DMS53 treated with DMSO at 0.1 percent for 48 hours (cell line): ENCODE data around the gene SH2D5.
"Not testable (repeated sequence)": the region's sequence is repeated elsewhere in the genome, so short reads cannot be mapped to it uniquely, and the experiment has no call there.

ENCODE experiments used
- DNase-seq: peaks from one replicate; lab custom pipeline; 2025; ENCODE audit not compliant: unreplicated experiment; lab: John Stamatoyannopoulos, UW

Gene SH2D5

GRCh38 chr1:20696397-20697333, 35.8 kb downstream of the SH2D5 start:
- DNase-seq = peak; percentile 76

- no peak for DNase-seq
Measured at GRCh38 chr1:20695515-20695914, 37.0 kb downstream of the SH2D5 start.

- DNase-seq = no peak
Measured at GRCh38 chr1:20693623-20694022, 38.9 kb downstream of the SH2D5 start.

GRCh38 chr1:20691872-20692271, 40.6 kb downstream of the SH2D5 start:
- DNase-seq = no peak

GRCh38 chr1:20689645-20690056, 42.9 kb downstream of the SH2D5 start:
- DNase-seq = peak; percentile 2

- no peak for DNase-seq
Measured at GRCh38 chr1:20686883-20687725, 45.4 kb downstream of the SH2D5 start.

- no peak for DNase-seq
Measured at GRCh38 chr1:20685741-20686140, 46.8 kb downstream of the SH2D5 start.

- no peak for DNase-seq
Measured at GRCh38 chr1:20685099-20685662, 47.3 kb downstream of the SH2D5 start.

- no peak for DNase-seq
Measured at GRCh38 chr1:20684651-20685050, 47.9 kb downstream of the SH2D5 start.

- DNase-seq = no peak
Measured at GRCh38 chr1:20684050-20684620, 48.4 kb downstream of the SH2D5 start.

GRCh38 chr1:20683614-20684013, 48.9 kb downstream of the SH2D5 start:
- DNase-seq = no peak

GRCh38 chr1:20682571-20683236, 49.8 kb downstream of the SH2D5 start:
- DNase-seq = peak; percentile 83

GRCh38 chr1:20681999-20682398, 50.5 kb downstream of the SH2D5 start:
- DNase-seq = no peak

- no peak for DNase-seq
Measured at GRCh38 chr1:20680269-20680668, 52.2 kb downstream of the SH2D5 start.

- no peak for DNase-seq
Measured at GRCh38 chr1:20678599-20678998, 53.9 kb downstream of the SH2D5 start.

GRCh38 chr1:20673626-20674025, 58.9 kb downstream of the SH2D5 start:
- not testable (repeated sequence) for DNase-seq

GRCh38 chr1:20672265-20672632, 60.3 kb downstream of the SH2D5 start:
- DNase-seq = no peak

- DNase-seq = no peak
Measured at GRCh38 chr1:20670936-20671335, 61.6 kb downstream of the SH2D5 start.
